HCT116 (cell line): ENCODE data around the gene HEPH. TPM values are rescaled to one million over a fixed set of nuclear protein-coding genes. Genes with fewer than 3 reads are reported as not detected.

Source experiments
- ATAC-seq: fragments of 200-7000 bp; cut with Tn5 transposase; 2 replicates; pipeline ENCODE4 v1.9.1; 2020; ENCODE audit warnings: mild to moderate bottlenecking, moderate library complexity
- BruUV-seq: library from RNA; stranded (reverse); fragments of 400-500 nt; replicated peaks from 2 replicates; lab custom pipeline; 2021; lab: Mats Ljungman, UMichigan
- CTCF ChIA-PET: fragments of 300-600 bp; sonication (Branson Sonifier 250); formaldehyde crosslinking; loops from one replicate; lab custom pipeline; 2021; ENCODE audit warnings: antibody characterized with exemption; lab: Charles Lee
- POLR2A ChIA-PET: fragments of 300-600, 350-600 bp; sonication (Branson Sonifier 250); formaldehyde crosslinking; loops from one replicate; lab custom pipeline; 2021; ENCODE audit warnings: antibody characterized with exemption; lab: Charles Lee
- RAD21 ChIA-PET, 2 experiments: fragments of 300-600 bp; sonication (Branson Sonifier 250); formaldehyde crosslinking; loops; one replicate each; lab custom pipeline; 2023; ENCODE audit warnings: low total read pairs in 2 of 2; ENCODE audit not compliant: uncharacterized antibody in 2 of 2, unreplicated experiment in 2 of 2, low non-redundant PET in 1 of 2; lab: Charles Lee
- DNase-seq: peaks from one replicate; pipeline ENCODE4 v3.0.0-alpha.2; 2010; ENCODE audit warnings: low read depth, low spot score
- H2AFZ ChIP-seq: fragments of 200-600 bp; shearing (Covaris generic), sonication (generic); 2 replicates; pipeline ENCODE4 v1.6.1; 2017; ENCODE audit warnings: low read depth, mixed run types, mixed read lengths, antibody characterized with exemption, low read length; ENCODE audit not compliant: poor library complexity, severe bottlenecking
- H3K27ac ChIP-seq: 2 replicates; pipeline ENCODE4 v1.5.1; 2012; ENCODE audit warnings: low read depth, low read length
- H3K27me3 ChIP-seq: fragments of 200-600 bp; sonication (generic); 2 replicates; pipeline ENCODE4 v1.6.1; 2016; ENCODE audit warnings: mixed run types, low read length, mixed read lengths; ENCODE audit not compliant: insufficient read depth
- H3K36me3 ChIP-seq, 2 experiments: fragments of 200-500 bp in 1 of 2; fragments of 200-600 bp in 1 of 2; sonication (Bioruptor generic) in 1 of 2; sonication (generic) in 1 of 2; 2 replicates each; pipeline versions ENCODE4 v1.5.1 to v1.6.1; 2014 to 2016; ENCODE audit warnings: low read length in 2 of 2, inconsistent platforms in 1 of 2, mixed read lengths in 1 of 2, mixed run types in 1 of 2; ENCODE audit not compliant: insufficient read depth in 2 of 2, control insufficient read depth in 1 of 2
- H3K4me1 ChIP-seq, 2 experiments: fragments of 200-600 bp in 1 of 2; sonication (generic) in 1 of 2; 2 replicates each; pipeline versions ENCODE4 v1.5.1 to v1.6.1; 2012 to 2017; ENCODE audit warnings: low read length in 2 of 2, inconsistent platforms in 1 of 2, mild to moderate bottlenecking in 1 of 2, mixed read lengths in 1 of 2, mixed run types in 1 of 2, moderate library complexity in 1 of 2; ENCODE audit not compliant: insufficient read depth in 2 of 2, control insufficient read depth in 1 of 2
- H3K4me2 ChIP-seq: fragments of 200-600 bp; sonication (generic); 2 replicates; pipeline ENCODE4 v1.6.1; 2017; ENCODE audit warnings: mixed run types, low read length, mixed read lengths
- H3K4me3 ChIP-seq, 2 experiments: fragments of 200-600 bp in 1 of 2; sonication (generic) in 1 of 2; replicated peaks in 1 of 2; 2 replicates each; pipeline ENCODE4 v1.5.1; 2011 to 2016; ENCODE audit warnings: low read length in 2 of 2, control low read depth in 1 of 2, low read depth in 1 of 2, mild to moderate bottlenecking in 1 of 2, mixed read lengths in 1 of 2, mixed run types in 1 of 2
- H3K79me2 ChIP-seq: fragments of 200-600 bp; sonication (generic); 2 replicates; pipeline ENCODE4 v1.6.1; 2017; ENCODE audit warnings: mild to moderate bottlenecking, mixed run types, low read length, moderate library complexity, mixed read lengths; ENCODE audit not compliant: insufficient read depth
- H3K9ac ChIP-seq: fragments of 200-600 bp; sonication (generic); 2 replicates; pipeline ENCODE4 v1.6.1; 2016; ENCODE audit warnings: low read length, mixed read lengths
- H3K9me2 ChIP-seq: fragments of 200-600 bp; sonication (generic), shearing (Covaris generic); 2 replicates; pipeline ENCODE4 v1.6.1; 2017; ENCODE audit warnings: mixed run types, mild to moderate bottlenecking, moderate library complexity; ENCODE audit not compliant: insufficient read depth
- H3K9me3 ChIP-seq, 2 experiments: fragments of 200-500 bp in 1 of 2; fragments of 200-600 bp in 1 of 2; sonication (Bioruptor generic) in 1 of 2; sonication (generic) in 1 of 2; 2 replicates each; pipeline ENCODE4 v1.6.1; 2014 to 2017; ENCODE audit warnings: low read length in 2 of 2, mixed read lengths in 2 of 2, inconsistent platforms in 1 of 2, low read depth in 1 of 2, mild to moderate bottlenecking in 1 of 2, mixed run types in 1 of 2, moderate library complexity in 1 of 2; ENCODE audit not compliant: control insufficient read depth in 1 of 2, insufficient read depth in 1 of 2
- H4K20me1 ChIP-seq: fragments of 200-600 bp; sonication (generic), shearing (Covaris generic); 2 replicates; pipeline ENCODE4 v1.6.1; 2017; ENCODE audit warnings: mixed run types, mild to moderate bottlenecking, moderate library complexity; ENCODE audit not compliant: insufficient read depth
- CBX3 ChIP-seq: IDR thresholded peaks from 2 replicates; pipeline ENCODE4 v1.6.1; 2012; ENCODE audit warnings: low read depth
- CEBPB ChIP-seq: IDR thresholded peaks from 2 replicates; pipeline ENCODE4 v1.6.1; 2012; ENCODE audit warnings: low read depth
- EGR1 ChIP-seq: IDR thresholded peaks from 2 replicates; pipeline ENCODE4 v1.6.1; 2012; ENCODE audit warnings: low read depth
- EZH2 ChIP-seq: fragments of 200-600 bp; sonication (generic); IDR thresholded peaks from 2 replicates; pipeline ENCODE4 v1.6.1; 2017; ENCODE audit warnings: antibody characterized with exemption, mixed run types
- EZH2phosphoT487 ChIP-seq: fragments of 200-600 bp; IDR thresholded peaks from 2 replicates; pipeline ENCODE4 v1.6.1; 2018; ENCODE audit warnings: antibody characterized with exemption, borderline replicate concordance
- FOSL1 ChIP-seq: IDR thresholded peaks from 2 replicates; pipeline ENCODE4 v1.6.1; 2012; ENCODE audit warnings: low read depth
- JUND ChIP-seq: IDR thresholded peaks from 2 replicates; pipeline ENCODE4 v1.6.1; 2012
- MAX ChIP-seq: IDR thresholded peaks from 2 replicates; pipeline ENCODE4 v1.6.1; 2012
- POLR2A ChIP-seq: IDR thresholded peaks from 2 replicates; pipeline ENCODE4 v1.7.0; 2011; ENCODE audit warnings: borderline replicate concordance; ENCODE audit not compliant: insufficient read depth, insufficient read length; ENCODE audit errors: extremely low read depth
- RAD21 ChIP-seq: IDR thresholded peaks from 2 replicates; pipeline ENCODE4 v1.6.1; 2012; ENCODE audit warnings: low read depth, mild to moderate bottlenecking
- SRF ChIP-seq: IDR thresholded peaks from 2 replicates; pipeline ENCODE4 v1.6.1; 2012; ENCODE audit warnings: low read depth
- TCF7L2 ChIP-seq: IDR thresholded peaks from 2 replicates; pipeline ENCODE4 v1.7.0; 2011; ENCODE audit warnings: borderline replicate concordance, inconsistent platforms; ENCODE audit not compliant: insufficient read depth, insufficient read length; ENCODE audit errors: extremely low read depth
- YY1 ChIP-seq: IDR thresholded peaks from 2 replicates; pipeline ENCODE4 v1.6.1; 2011; ENCODE audit warnings: low read length, low read depth, moderate library complexity, mild to moderate bottlenecking; ENCODE audit not compliant: insufficient replicate concordance; ENCODE audit errors: extremely low read depth
- ZBTB33 ChIP-seq: IDR thresholded peaks from 2 replicates; pipeline ENCODE4 v1.6.1; 2011; ENCODE audit warnings: mild to moderate bottlenecking, low read length, moderate library complexity; ENCODE audit not compliant: insufficient replicate concordance; ENCODE audit errors: extremely low read depth
- ZFX ChIP-seq: fragments of 450-650 bp; IDR thresholded peaks from 2 replicates; pipeline ENCODE4 v1.6.1; 2017
- ZNF274 ChIP-seq: fragments of 200-500 bp; sonication (Bioruptor generic); IDR thresholded peaks from 2 replicates; pipeline ENCODE4 v1.6.1; 2014; ENCODE audit warnings: mild to moderate bottlenecking, low read depth, low read length, inconsistent platforms
- intact Hi-C: fragments of 100-400 bp; cut with micrococcal nuclease; formaldehyde crosslinking; loops from 2 replicates; pipeline ENCODE4 v1.10.0; 2022
- total RNA-seq: library from RNA; stranded (reverse); gene quantifications from one replicate; pipeline ENCODE4 v1.2.1, GENCODE V29; 2021; ENCODE audit not compliant: unreplicated experiment
- TF ChIP-seq, protein P1 (sequence below): IDR thresholded peaks from 2 replicates; pipeline ENCODE4 v1.6.1; 2012

HEPH gene
- total RNA-seq, 1 experiment from 2014 or later = 0.44 TPM

- RAD21 ChIA-PET = no interaction called here
- no peak for ATAC-seq
- intact Hi-C loops = no loop called here
- no peak overlapping the region for H2AFZ ChIP-seq
- no peaks in the 10 kb centered on the region for H3K9me2 ChIP-seq
- no peak overlapping the region for H3K27ac ChIP-seq
- no peaks in the 10 kb centered on the region for H3K9me3 ChIP-seq
- no peaks in the 10 kb centered on the region for H3K4me1 ChIP-seq
- DNase-seq = no peak
- H3K27me3 ChIP-seq = no peaks in the 10 kb centered on the region
- H3K4me3 ChIP-seq = no peak overlapping the region
- POLR2A ChIA-PET = no interaction called here
- TF ChIP-seq ZFX (no peak), EZH2 (no peak), RAD21 (no peak), JUND (no peak), CEBPB (no peak), EZH2phosphoT487 (no peak), EGR1 (no peak), TCF7L2 (no peak), SRF (no peak), FOSL1 (no peak)
- TF ChIP-seq, all 23 proteins: peak for 0
- H3K36me3 ChIP-seq = no peaks in the 10 kb centered on the region
- H4K20me1 ChIP-seq = no peaks in the 10 kb centered on the region
- H3K9ac ChIP-seq = no peak overlapping the region
- BruUV-seq = no TSS peak
- CTCF ChIA-PET = no interaction called here
- no peak overlapping the region for H3K4me2 ChIP-seq
- no peaks in the 10 kb centered on the region for H3K79me2 ChIP-seq
Measured at GRCh38 chrX:66221856-66222255, 57.8 kb downstream of the HEPH start.

GRCh38 chrX:66232296-66232695, 68.2 kb downstream of the HEPH start:
- Histone ChIP-seq H3K36me3 (no peaks in the 10 kb centered on the region), H3K4me1 (no peaks in the 10 kb centered on the region), H3K4me2 (no peak overlapping the region), H3K27me3 (no peaks in the 10 kb centered on the region), H3K9me2 (no peaks in the 10 kb centered on the region), H2AFZ (no peak overlapping the region), H3K79me2 (no peaks in the 10 kb centered on the region), H4K20me1 (no peaks in the 10 kb centered on the region), H3K9me3 (no peaks in the 10 kb centered on the region), H3K9ac (no peak overlapping the region), H3K4me3 (no peak overlapping the region), H3K27ac (no peak overlapping the region)
- BruUV-seq = no TSS peak
- DNase-seq (no peak), ATAC-seq (no peak)
- ChIA-PET POLR2A (no interaction called here), CTCF (no interaction called here), RAD21 (no interaction called here)
- TF ChIP-seq, protein P1, sequence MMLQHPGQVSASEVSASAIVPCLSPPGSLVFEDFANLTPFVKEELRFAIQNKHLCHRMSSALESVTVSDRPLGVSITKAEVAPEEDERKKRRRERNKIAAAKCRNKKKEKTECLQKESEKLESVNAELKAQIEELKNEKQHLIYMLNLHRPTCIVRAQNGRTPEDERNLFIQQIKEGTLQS = no peak
- TF ChIP-seq EGR1 = no peak
- TF ChIP-seq FOSL1 = no peak
- TF ChIP-seq ZNF274 = no peak
- no peak for TF ChIP-seq CBX3
- TF ChIP-seq YY1 = no peak
- no peak for TF ChIP-seq JUND
- no peak for TF ChIP-seq ZFX
- no peak for TF ChIP-seq MAX
- no peak for TF ChIP-seq ZBTB33
- TF ChIP-seq POLR2A = no peak
- intact Hi-C loops = no loop called here
